GM12875 (cell line): ENCODE data around the gene LRRK1.

Experiments
- H3K4me3 ChIP-seq: one replicate; pipeline ENCODE4 v1.5.1; 2011; ENCODE audit warnings: low read depth, low read length, control low read depth
- CTCF ChIP-seq: IDR thresholded peaks from 2 replicates; pipeline ENCODE4 v1.5.1; 2011; ENCODE audit warnings: low read depth, mild to moderate bottlenecking, control low read depth, inconsistent platforms, low read length, moderate library complexity, borderline replicate concordance; ENCODE audit not compliant: insufficient read depth

Gene LRRK1

GRCh38 chr15:101052681-101053121, 133.5 kb downstream of the LRRK1 start:
- no peak overlapping the region for H3K4me3 ChIP-seq
- no peak for TF ChIP-seq CTCF

GRCh38 chr15:101053261-101053660, 134.1 kb downstream of the LRRK1 start:
- H3K4me3 ChIP-seq: no peak overlapping the region
- TF ChIP-seq CTCF: no peak

DNA sequence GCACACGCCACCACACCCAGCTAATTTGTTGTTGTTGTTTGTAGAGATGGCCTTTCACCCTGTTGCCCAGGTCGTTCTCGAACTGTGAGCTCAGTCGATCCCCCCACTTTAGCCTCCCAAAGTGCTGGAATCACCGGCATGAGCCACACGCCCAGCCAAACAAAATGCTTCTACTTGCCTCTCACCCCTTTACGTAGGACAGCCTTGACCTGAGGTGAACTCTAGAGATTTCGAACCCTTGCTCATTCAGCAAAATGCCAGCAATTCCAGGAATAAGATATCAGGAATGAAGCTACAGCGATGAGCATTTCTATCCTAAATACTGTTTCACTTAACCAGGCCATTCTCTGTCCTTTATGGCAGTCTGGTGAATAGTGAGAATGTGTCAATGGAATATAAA, 135.0 kb downstream of the LRRK1 start:
- TF ChIP-seq CTCF: no peak
- no peak overlapping the region for H3K4me3 ChIP-seq

- no peak for TF ChIP-seq CTCF
- H3K4me3 ChIP-seq: no peak overlapping the region
Measured at GRCh38 chr15:101054991-101055390, 135.8 kb downstream of the LRRK1 start.

- no peak overlapping the region for H3K4me3 ChIP-seq
- no peak for TF ChIP-seq CTCF
Measured at GRCh38 chr15:101055411-101055810, 136.3 kb downstream of the LRRK1 start.

- no peak overlapping the region for H3K4me3 ChIP-seq
- TF ChIP-seq CTCF: no peak
Measured at GRCh38 chr15:101056366-101057334, 137.5 kb downstream of the LRRK1 start.
